OCI-LY1 (cell line): Measurements from ENCODE around the gene IQSEC3.

Experiments
- H2AFZ ChIP-seq: fragments of 200-600 bp; sonication (generic), shearing (Covaris generic); 2 replicates; pipeline ENCODE4 v1.6.0; 2014; ENCODE audit warnings: antibody characterized with exemption, mild to moderate bottlenecking, low read length
- H3F3A ChIP-seq: fragments of 200-600 bp; sonication (generic), shearing (Covaris generic); 2 replicates; pipeline ENCODE4 v1.6.0; 2014; ENCODE audit warnings: mild to moderate bottlenecking, antibody characterized with exemption, low read length, moderate library complexity; ENCODE audit not compliant: insufficient read depth
- H3K27ac ChIP-seq: fragments of 200-600 bp; sonication (generic); 2 replicates; pipeline ENCODE4 v1.5.1; 2014; ENCODE audit warnings: low read length, mixed run types, mild to moderate bottlenecking, low read depth; ENCODE audit not compliant: poor library complexity, severe bottlenecking
- H3K27me3 ChIP-seq: fragments of 200-600 bp; sonication (generic); 2 replicates; pipeline ENCODE4 v1.6.0; 2014; ENCODE audit warnings: antibody characterized with exemption, mild to moderate bottlenecking, low read length, moderate library complexity; ENCODE audit not compliant: insufficient read depth
- H3K36me3 ChIP-seq: fragments of 200-600 bp; sonication (generic); 2 replicates; pipeline ENCODE4 v1.6.1; 2014; ENCODE audit warnings: mild to moderate bottlenecking, antibody characterized with exemption, low read length, moderate library complexity, mixed read lengths; ENCODE audit not compliant: insufficient read depth
- H3K4me1 ChIP-seq: fragments of 200-600 bp; sonication (generic); 2 replicates; pipeline ENCODE4 v1.5.1; 2014; ENCODE audit warnings: mild to moderate bottlenecking, low read length, moderate library complexity; ENCODE audit not compliant: insufficient read depth, severe bottlenecking
- H3K4me2 ChIP-seq: fragments of 200-600 bp; sonication (generic), shearing (Covaris generic); 2 replicates; pipeline ENCODE4 v1.6.1; 2014; ENCODE audit warnings: low read length
- H3K4me3 ChIP-seq: fragments of 200-600 bp; sonication (generic); 2 replicates; pipeline ENCODE4 v1.5.1; 2014; ENCODE audit warnings: low read length, low read depth, mild to moderate bottlenecking, mixed read lengths; ENCODE audit not compliant: poor library complexity, severe bottlenecking
- H3K79me2 ChIP-seq: fragments of 200-600 bp; shearing (Covaris generic); 2 replicates; pipeline ENCODE4 v1.6.1; 2016; ENCODE audit warnings: mixed run types, low read length, mixed read lengths; ENCODE audit not compliant: insufficient read depth
- H3K9ac ChIP-seq: fragments of 200-600 bp; sonication (generic), shearing (Covaris generic); 2 replicates; pipeline ENCODE4 v1.6.1; 2014; ENCODE audit warnings: mild to moderate bottlenecking, low read length, mixed read lengths
- H3K9me2 ChIP-seq: fragments of 200-600 bp; sonication (generic), shearing (Covaris generic); 2 replicates; pipeline ENCODE4 v1.6.1; 2014; ENCODE audit warnings: low read depth, mild to moderate bottlenecking, low read length, mixed read lengths
- H3K9me3 ChIP-seq: fragments of 200-600 bp; shearing (Covaris generic); 2 replicates; pipeline ENCODE4 v1.6.1; 2014; ENCODE audit warnings: low read length, mixed read lengths
- H4K20me1 ChIP-seq: fragments of 200-600 bp; sonication (generic), shearing (Covaris generic); 2 replicates; pipeline ENCODE4 v1.6.0; 2016; ENCODE audit warnings: mild to moderate bottlenecking, low read length; ENCODE audit not compliant: insufficient read depth
- CTCF ChIP-seq: fragments of 200-600 bp; sonication (generic), shearing (Covaris generic); IDR thresholded peaks from 2 replicates; pipeline ENCODE4 v1.5.1; 2017; ENCODE audit warnings: mild to moderate bottlenecking, antibody characterized with exemption, low read length, moderate library complexity, mixed read lengths
- EZH2 ChIP-seq: fragments of 200-600 bp; sonication (generic), shearing (Covaris generic); IDR thresholded peaks from 2 replicates; pipeline ENCODE4 v1.8.0; 2017; ENCODE audit warnings: borderline replicate concordance, mixed run types, mild to moderate bottlenecking, antibody characterized with exemption, low read length, moderate library complexity, mixed read lengths

The IQSEC3 gene

DNA sequence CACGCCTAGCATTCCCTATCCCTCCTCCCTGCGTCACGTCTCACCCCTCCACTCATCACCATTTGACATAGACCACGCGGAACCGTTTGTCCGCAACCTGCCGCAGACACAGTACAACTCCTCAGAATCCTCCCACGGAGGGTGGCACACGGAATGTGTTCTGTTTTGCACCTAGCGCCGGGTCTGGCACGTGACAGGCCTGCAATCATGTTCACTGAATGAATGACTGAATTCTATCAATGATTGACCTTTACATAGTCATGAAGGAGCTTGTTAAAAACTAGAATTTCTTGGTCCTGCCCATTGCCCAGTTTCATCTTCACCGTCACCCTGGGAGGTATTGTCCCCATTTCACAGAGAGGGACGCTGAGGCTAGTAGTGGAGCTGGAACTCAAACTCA is 142.7 kb downstream of the IQSEC3 start:
- H2AFZ ChIP-seq = no peak overlapping the region
- H3F3A ChIP-seq = no peaks in the 10 kb centered on the region
- H3K9ac ChIP-seq = no peak overlapping the region
- H3K4me3 ChIP-seq = no peak overlapping the region
- H3K27ac ChIP-seq = no peak overlapping the region
- no peak overlapping the region for H3K4me2 ChIP-seq
- TF ChIP-seq EZH2 (no peak), CTCF (no peak)
- H3K36me3 ChIP-seq = no peaks in the 10 kb centered on the region
- no peaks in the 10 kb centered on the region for H4K20me1 ChIP-seq
- no peaks in the 10 kb centered on the region for H3K79me2 ChIP-seq
- peaks cover 21% of the 10 kb centered on the region for H3K27me3 ChIP-seq
- H3K9me3 ChIP-seq = no peaks in the 10 kb centered on the region
- no peaks in the 10 kb centered on the region for H3K9me2 ChIP-seq
- no peaks in the 10 kb centered on the region for H3K4me1 ChIP-seq

GRCh38 chr12:209851-210250 is 143.3 kb downstream of the IQSEC3 start:
- Histone ChIP-seq H2AFZ (no peak overlapping the region), H3K9me2 (no peaks in the 10 kb centered on the region), H4K20me1 (no peaks in the 10 kb centered on the region), H3F3A (no peaks in the 10 kb centered on the region), H3K4me1 (no peaks in the 10 kb centered on the region), H3K9ac (no peak overlapping the region), H3K4me2 (no peak overlapping the region), H3K36me3 (no peaks in the 10 kb centered on the region), H3K4me3 (no peak overlapping the region), H3K9me3 (no peaks in the 10 kb centered on the region), H3K79me2 (no peaks in the 10 kb centered on the region), H3K27me3 (peaks cover 25% of the 10 kb centered on the region), H3K27ac (no peak overlapping the region)
- TF ChIP-seq CTCF (no peak), EZH2 (no peak)

- H3K9me2 ChIP-seq = no peaks in the 10 kb centered on the region
- no peaks in the 10 kb centered on the region for H3F3A ChIP-seq
- no peak overlapping the region for H2AFZ ChIP-seq
- H3K4me1 ChIP-seq = no peaks in the 10 kb centered on the region
- TF ChIP-seq EZH2 (no peak), CTCF (no peak)
- H3K79me2 ChIP-seq = no peaks in the 10 kb centered on the region
- H3K36me3 ChIP-seq = no peaks in the 10 kb centered on the region
- peaks cover 29% of the 10 kb centered on the region for H3K27me3 ChIP-seq
- no peak overlapping the region for H3K27ac ChIP-seq
- no peaks in the 10 kb centered on the region for H4K20me1 ChIP-seq
- H3K4me2 ChIP-seq = no peak overlapping the region
- H3K4me3 ChIP-seq = no peak overlapping the region
- H3K9ac ChIP-seq = no peak overlapping the region
- no peaks in the 10 kb centered on the region for H3K9me3 ChIP-seq
These were observed 143.9 kb downstream of the IQSEC3 start for GRCh38 chr12:210277-211141.
